HCT116 (cell line): ENCODE data around the gene APOC1. TPM values are rescaled to one million over a fixed set of nuclear protein-coding genes. Genes with fewer than 3 reads are reported as not detected.

Experiments
- ATAC-seq: fragments of 200-7000 bp; cut with Tn5 transposase; 2 replicates; pipeline ENCODE4 v1.9.1; 2020; ENCODE audit warnings: mild to moderate bottlenecking, moderate library complexity
- BruUV-seq: library from RNA; stranded (reverse); fragments of 400-500 nt; replicated peaks from 2 replicates; lab custom pipeline; 2021; lab: Mats Ljungman, UMichigan
- CTCF ChIA-PET: fragments of 300-600 bp; sonication (Branson Sonifier 250); formaldehyde crosslinking; loops from one replicate; lab custom pipeline; 2021; ENCODE audit warnings: antibody characterized with exemption; lab: Charles Lee
- POLR2A ChIA-PET: fragments of 300-600, 350-600 bp; sonication (Branson Sonifier 250); formaldehyde crosslinking; loops from one replicate; lab custom pipeline; 2021; ENCODE audit warnings: antibody characterized with exemption; lab: Charles Lee
- RAD21 ChIA-PET, 2 experiments: fragments of 300-600 bp; sonication (Branson Sonifier 250); formaldehyde crosslinking; loops; one replicate each; lab custom pipeline; 2023; ENCODE audit warnings: low total read pairs in 2 of 2; ENCODE audit not compliant: uncharacterized antibody in 2 of 2, unreplicated experiment in 2 of 2, low non-redundant PET in 1 of 2; lab: Charles Lee
- DNase-seq: peaks from one replicate; pipeline ENCODE4 v3.0.0-alpha.2; 2010; ENCODE audit warnings: low read depth, low spot score
- H2AFZ ChIP-seq: fragments of 200-600 bp; shearing (Covaris generic), sonication (generic); 2 replicates; pipeline ENCODE4 v1.6.1; 2017; ENCODE audit warnings: low read depth, mixed run types, mixed read lengths, antibody characterized with exemption, low read length; ENCODE audit not compliant: poor library complexity, severe bottlenecking
- H3K27ac ChIP-seq: 2 replicates; pipeline ENCODE4 v1.5.1; 2012; ENCODE audit warnings: low read depth, low read length
- H3K27me3 ChIP-seq: fragments of 200-600 bp; sonication (generic); 2 replicates; pipeline ENCODE4 v1.6.1; 2016; ENCODE audit warnings: mixed run types, low read length, mixed read lengths; ENCODE audit not compliant: insufficient read depth
- H3K36me3 ChIP-seq, 2 experiments: fragments of 200-500 bp in 1 of 2; fragments of 200-600 bp in 1 of 2; sonication (Bioruptor generic) in 1 of 2; sonication (generic) in 1 of 2; 2 replicates each; pipeline versions ENCODE4 v1.5.1 to v1.6.1; 2014 to 2016; ENCODE audit warnings: low read length in 2 of 2, inconsistent platforms in 1 of 2, mixed read lengths in 1 of 2, mixed run types in 1 of 2; ENCODE audit not compliant: insufficient read depth in 2 of 2, control insufficient read depth in 1 of 2
- H3K4me1 ChIP-seq, 2 experiments: fragments of 200-600 bp in 1 of 2; sonication (generic) in 1 of 2; 2 replicates each; pipeline versions ENCODE4 v1.5.1 to v1.6.1; 2012 to 2017; ENCODE audit warnings: low read length in 2 of 2, inconsistent platforms in 1 of 2, mild to moderate bottlenecking in 1 of 2, mixed read lengths in 1 of 2, mixed run types in 1 of 2, moderate library complexity in 1 of 2; ENCODE audit not compliant: insufficient read depth in 2 of 2, control insufficient read depth in 1 of 2
- H3K4me2 ChIP-seq: fragments of 200-600 bp; sonication (generic); 2 replicates; pipeline ENCODE4 v1.6.1; 2017; ENCODE audit warnings: mixed run types, low read length, mixed read lengths
- H3K4me3 ChIP-seq, 2 experiments: fragments of 200-600 bp in 1 of 2; sonication (generic) in 1 of 2; replicated peaks in 1 of 2; 2 replicates each; pipeline ENCODE4 v1.5.1; 2011 to 2016; ENCODE audit warnings: low read length in 2 of 2, control low read depth in 1 of 2, low read depth in 1 of 2, mild to moderate bottlenecking in 1 of 2, mixed read lengths in 1 of 2, mixed run types in 1 of 2
- H3K79me2 ChIP-seq: fragments of 200-600 bp; sonication (generic); 2 replicates; pipeline ENCODE4 v1.6.1; 2017; ENCODE audit warnings: mild to moderate bottlenecking, mixed run types, low read length, moderate library complexity, mixed read lengths; ENCODE audit not compliant: insufficient read depth
- H3K9ac ChIP-seq: fragments of 200-600 bp; sonication (generic); 2 replicates; pipeline ENCODE4 v1.6.1; 2016; ENCODE audit warnings: low read length, mixed read lengths
- H3K9me2 ChIP-seq: fragments of 200-600 bp; sonication (generic), shearing (Covaris generic); 2 replicates; pipeline ENCODE4 v1.6.1; 2017; ENCODE audit warnings: mixed run types, mild to moderate bottlenecking, moderate library complexity; ENCODE audit not compliant: insufficient read depth
- H3K9me3 ChIP-seq, 2 experiments: fragments of 200-500 bp in 1 of 2; fragments of 200-600 bp in 1 of 2; sonication (Bioruptor generic) in 1 of 2; sonication (generic) in 1 of 2; 2 replicates each; pipeline ENCODE4 v1.6.1; 2014 to 2017; ENCODE audit warnings: low read length in 2 of 2, mixed read lengths in 2 of 2, inconsistent platforms in 1 of 2, low read depth in 1 of 2, mild to moderate bottlenecking in 1 of 2, mixed run types in 1 of 2, moderate library complexity in 1 of 2; ENCODE audit not compliant: control insufficient read depth in 1 of 2, insufficient read depth in 1 of 2
- H4K20me1 ChIP-seq: fragments of 200-600 bp; sonication (generic), shearing (Covaris generic); 2 replicates; pipeline ENCODE4 v1.6.1; 2017; ENCODE audit warnings: mixed run types, mild to moderate bottlenecking, moderate library complexity; ENCODE audit not compliant: insufficient read depth
- CBX3 ChIP-seq: IDR thresholded peaks from 2 replicates; pipeline ENCODE4 v1.6.1; 2012; ENCODE audit warnings: low read depth
- ELF1 ChIP-seq: IDR thresholded peaks from 2 replicates; pipeline ENCODE4 v1.6.1; 2012; ENCODE audit warnings: low read depth, borderline replicate concordance
- JUND ChIP-seq: IDR thresholded peaks from 2 replicates; pipeline ENCODE4 v1.6.1; 2012
- YY1 ChIP-seq: IDR thresholded peaks from 2 replicates; pipeline ENCODE4 v1.6.1; 2011; ENCODE audit warnings: low read length, low read depth, moderate library complexity, mild to moderate bottlenecking; ENCODE audit not compliant: insufficient replicate concordance; ENCODE audit errors: extremely low read depth
- ZFX ChIP-seq: fragments of 450-650 bp; IDR thresholded peaks from 2 replicates; pipeline ENCODE4 v1.6.1; 2017
- intact Hi-C: fragments of 100-400 bp; cut with micrococcal nuclease; formaldehyde crosslinking; loops from 2 replicates; pipeline ENCODE4 v1.10.0; 2022
- total RNA-seq: library from RNA; stranded (reverse); gene quantifications from one replicate; pipeline ENCODE4 v1.2.1, GENCODE V29; 2021; ENCODE audit not compliant: unreplicated experiment
- TF ChIP-seq, protein P1 (sequence below): IDR thresholded peaks from 2 replicates; pipeline ENCODE4 v1.6.1; 2012
- TF ChIP-seq, protein P2 (sequence below): IDR thresholded peaks from 2 replicates; pipeline ENCODE4 v1.6.1; 2011; ENCODE audit warnings: mild to moderate bottlenecking, low read length, moderate library complexity; ENCODE audit not compliant: insufficient replicate concordance; ENCODE audit errors: extremely low read depth

Gene APOC1
- total RNA-seq, 1 experiment from 2014 or later, result 5.1 TPM

- Histone ChIP-seq H3K9ac (no peak overlapping the region), H3K27me3 (no peaks in the 10 kb centered on the region), H3K4me2 (no peak overlapping the region), H3K9me2 (no peaks in the 10 kb centered on the region), H3K4me1 (peaks cover 5 to 13% of the 10 kb centered on the region in 2 experiments), H3K4me3 (no peak overlapping the region), H3K9me3 (no peaks in the 10 kb centered on the region), H3K27ac (no peak overlapping the region), H3K36me3 (peaks cover 21 to 70% of the 10 kb centered on the region in 2 experiments), H3K79me2 (peaks cover 82% of the 10 kb centered on the region), H2AFZ (no peak overlapping the region), H4K20me1 (peaks cover 6% of the 10 kb centered on the region; the same call in 1 of the 2 replicates)
- ChIA-PET POLR2A (no interaction called here), RAD21 (no interaction called here), CTCF (no interaction called here)
- ATAC-seq (no peak), DNase-seq (no peak)
- BruUV-seq, result no TSS peak
- TF ChIP-seq JUND (no peak), ELF1 (no peak), ZFX (no peak)
- TF ChIP-seq, protein P1, sequence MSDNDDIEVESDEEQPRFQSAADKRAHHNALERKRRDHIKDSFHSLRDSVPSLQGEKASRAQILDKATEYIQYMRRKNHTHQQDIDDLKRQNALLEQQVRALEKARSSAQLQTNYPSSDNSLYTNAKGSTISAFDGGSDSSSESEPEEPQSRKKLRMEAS, result no peak
- intact Hi-C loops, result no loop called here
These were observed 19.5 kb upstream of the APOC1 start for GRCh38 chr19:44894946-44895345.

DNA sequence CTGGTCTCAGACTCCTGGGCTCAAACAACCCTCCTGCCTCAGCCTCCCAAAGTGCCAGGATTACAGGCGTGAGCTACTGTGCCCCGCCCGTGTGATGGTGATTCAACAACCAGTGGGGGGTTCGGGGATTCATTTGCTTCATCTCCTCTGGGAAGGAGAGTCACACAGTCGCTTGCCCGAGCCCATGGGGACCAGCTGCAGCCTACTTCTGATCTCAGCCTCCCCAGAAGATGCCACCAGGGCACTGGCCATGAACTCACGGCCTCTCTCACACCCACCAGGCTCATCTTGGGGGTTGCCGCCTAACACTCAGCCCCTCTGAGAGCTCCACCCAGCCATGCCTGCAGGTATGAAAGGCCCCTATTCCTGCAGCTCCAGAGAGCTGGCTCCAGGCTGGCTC is 16.6 kb upstream of the APOC1 start:
- H3K9me3 ChIP-seq, result no peaks in the 10 kb centered on the region
- TF ChIP-seq JUND (no peak), YY1 (no peak), CBX3 (no peak)
- TF ChIP-seq, protein P2, sequence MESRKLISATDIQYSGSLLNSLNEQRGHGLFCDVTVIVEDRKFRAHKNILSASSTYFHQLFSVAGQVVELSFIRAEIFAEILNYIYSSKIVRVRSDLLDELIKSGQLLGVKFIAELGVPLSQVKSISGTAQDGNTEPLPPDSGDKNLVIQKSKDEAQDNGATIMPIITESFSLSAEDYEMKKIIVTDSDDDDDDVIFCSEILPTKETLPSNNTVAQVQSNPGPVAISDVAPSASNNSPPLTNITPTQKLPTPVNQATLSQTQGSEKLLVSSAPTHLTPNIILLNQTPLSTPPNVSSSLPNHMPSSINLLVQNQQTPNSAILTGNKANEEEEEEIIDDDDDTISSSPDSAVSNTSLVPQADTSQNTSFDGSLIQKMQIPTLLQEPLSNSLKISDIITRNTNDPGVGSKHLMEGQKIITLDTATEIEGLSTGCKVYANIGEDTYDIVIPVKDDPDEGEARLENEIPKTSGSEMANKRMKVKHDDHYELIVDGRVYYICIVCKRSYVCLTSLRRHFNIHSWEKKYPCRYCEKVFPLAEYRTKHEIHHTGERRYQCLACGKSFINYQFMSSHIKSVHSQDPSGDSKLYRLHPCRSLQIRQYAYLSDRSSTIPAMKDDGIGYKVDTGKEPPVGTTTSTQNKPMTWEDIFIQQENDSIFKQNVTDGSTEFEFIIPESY, result no peak
- no peak for ATAC-seq
- H3K36me3 ChIP-seq, result peaks cover 32 to 77% of the 10 kb centered on the region in 2 experiments
- no peaks in the 10 kb centered on the region for H3K9me2 ChIP-seq
- H3K27me3 ChIP-seq, result no peaks in the 10 kb centered on the region
- peaks cover 66% of the 10 kb centered on the region for H3K79me2 ChIP-seq
- no peak overlapping the region for H3K4me2 ChIP-seq
- H3K4me3 ChIP-seq, result no peak overlapping the region
- no peak for DNase-seq
- H3K27ac ChIP-seq, result no peak overlapping the region
- RAD21 ChIA-PET, result no interaction called here
- no peak overlapping the region for H3K9ac ChIP-seq
- intact Hi-C loops, result no loop called here
- POLR2A ChIA-PET, result no interaction called here
- CTCF ChIA-PET, result no interaction called here
- BruUV-seq, result no TSS peak
- no peaks in the 10 kb centered on the region; a peak in 2 of 4 replicates for H3K4me1 ChIP-seq
- H2AFZ ChIP-seq, result no peak overlapping the region
- no peaks in the 10 kb centered on the region; the same call in 1 of the 2 replicates for H4K20me1 ChIP-seq
